OCI-LY1 (cell line): ENCODE data around the gene RAB3A.

Experiments used
- EZH2 ChIP-seq: fragments of 200-600 bp; sonication (generic), shearing (Covaris generic); IDR thresholded peaks from 2 replicates; pipeline ENCODE4 v1.8.0; 2017; ENCODE audit warnings: borderline replicate concordance, mixed run types, mild to moderate bottlenecking, antibody characterized with exemption, low read length, moderate library complexity, mixed read lengths
- TF ChIP-seq, protein P1 (sequence below): fragments of 200-600 bp; sonication (generic), shearing (Covaris generic); IDR thresholded peaks from 2 replicates; pipeline ENCODE4 v1.5.1; 2017; ENCODE audit warnings: mild to moderate bottlenecking, antibody characterized with exemption, low read length, moderate library complexity, mixed read lengths

DNA sequence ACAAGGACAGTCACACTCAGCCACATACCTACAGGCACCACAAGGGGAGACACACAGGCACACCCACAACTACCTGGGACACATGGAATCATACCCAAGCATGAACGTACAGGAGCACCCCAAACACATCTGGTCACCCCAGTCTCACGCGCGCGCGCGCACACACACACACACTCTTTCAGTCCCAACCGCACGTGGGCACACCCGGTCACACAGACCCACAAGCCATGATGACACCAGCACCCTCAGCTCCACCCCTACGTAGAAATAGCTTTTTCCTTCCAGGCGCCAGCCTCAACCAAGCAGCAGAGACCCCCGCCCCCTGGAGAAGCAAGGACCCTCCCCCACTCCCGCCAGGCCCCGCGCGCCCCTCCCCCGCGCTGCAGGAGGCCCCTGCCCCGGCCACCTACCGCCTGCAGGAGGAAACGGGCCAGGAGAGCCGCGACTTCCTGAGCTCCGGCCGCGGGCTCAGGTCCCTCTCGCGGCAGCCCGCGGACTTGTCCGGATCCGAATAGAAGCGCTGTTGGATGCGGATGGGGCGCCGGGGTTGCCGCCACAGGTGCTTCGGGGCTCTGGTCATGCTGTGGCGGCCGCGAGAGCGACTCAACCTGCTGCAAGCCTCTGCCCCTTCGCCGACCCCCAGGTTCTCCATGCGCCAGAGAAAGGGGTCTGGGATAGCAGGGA lies 28.8 kb upstream of the RAB3A start:
- TF ChIP-seq, protein P1, sequence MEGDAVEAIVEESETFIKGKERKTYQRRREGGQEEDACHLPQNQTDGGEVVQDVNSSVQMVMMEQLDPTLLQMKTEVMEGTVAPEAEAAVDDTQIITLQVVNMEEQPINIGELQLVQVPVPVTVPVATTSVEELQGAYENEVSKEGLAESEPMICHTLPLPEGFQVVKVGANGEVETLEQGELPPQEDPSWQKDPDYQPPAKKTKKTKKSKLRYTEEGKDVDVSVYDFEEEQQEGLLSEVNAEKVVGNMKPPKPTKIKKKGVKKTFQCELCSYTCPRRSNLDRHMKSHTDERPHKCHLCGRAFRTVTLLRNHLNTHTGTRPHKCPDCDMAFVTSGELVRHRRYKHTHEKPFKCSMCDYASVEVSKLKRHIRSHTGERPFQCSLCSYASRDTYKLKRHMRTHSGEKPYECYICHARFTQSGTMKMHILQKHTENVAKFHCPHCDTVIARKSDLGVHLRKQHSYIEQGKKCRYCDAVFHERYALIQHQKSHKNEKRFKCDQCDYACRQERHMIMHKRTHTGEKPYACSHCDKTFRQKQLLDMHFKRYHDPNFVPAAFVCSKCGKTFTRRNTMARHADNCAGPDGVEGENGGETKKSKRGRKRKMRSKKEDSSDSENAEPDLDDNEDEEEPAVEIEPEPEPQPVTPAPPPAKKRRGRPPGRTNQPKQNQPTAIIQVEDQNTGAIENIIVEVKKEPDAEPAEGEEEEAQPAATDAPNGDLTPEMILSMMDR, result no peak
- no peak for TF ChIP-seq EZH2
